GM19193 (cell line): Measurements from ENCODE around the gene CD96.

Experiments
- POLR2A ChIP-seq: IDR thresholded peaks from 4 replicates; pipeline ENCODE4 v1.6.1; 2011; ENCODE audit not compliant: insufficient read depth, insufficient read length; ENCODE audit errors: extremely low read depth

Gene CD96

DNA sequence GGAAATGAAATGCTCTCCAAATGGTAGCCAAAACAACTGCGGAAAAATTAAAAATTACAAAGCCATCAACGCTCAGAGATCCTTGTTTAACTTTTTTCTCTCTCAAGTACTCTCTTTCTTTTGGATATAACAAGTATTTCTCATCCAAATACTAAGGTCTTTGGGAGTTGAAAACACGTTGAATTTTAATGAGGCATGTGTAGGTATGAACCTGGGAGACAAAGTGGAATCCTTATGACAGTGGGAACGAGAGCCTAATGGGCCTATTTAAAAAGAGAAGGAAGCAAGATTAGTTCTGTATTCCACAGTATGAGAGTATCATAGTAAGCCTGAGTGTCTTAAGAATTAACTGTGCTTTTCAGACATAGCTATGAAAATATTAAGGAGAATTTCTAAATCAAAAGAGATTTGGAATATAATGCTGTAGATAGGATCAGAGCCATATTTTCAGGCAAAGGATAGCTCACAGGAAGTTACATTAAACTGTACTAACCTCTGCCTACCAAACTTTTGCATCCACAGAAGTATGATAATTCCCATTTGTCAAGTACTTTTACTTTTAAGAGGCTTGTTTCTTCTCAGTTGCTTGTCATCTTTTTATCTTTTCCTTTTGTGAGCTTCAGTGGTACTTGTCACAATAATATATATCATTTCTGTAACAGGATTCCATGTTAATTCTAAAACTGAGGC is 759 bp downstream of the CD96 start:
- TF ChIP-seq POLR2A = no peak

DNA sequence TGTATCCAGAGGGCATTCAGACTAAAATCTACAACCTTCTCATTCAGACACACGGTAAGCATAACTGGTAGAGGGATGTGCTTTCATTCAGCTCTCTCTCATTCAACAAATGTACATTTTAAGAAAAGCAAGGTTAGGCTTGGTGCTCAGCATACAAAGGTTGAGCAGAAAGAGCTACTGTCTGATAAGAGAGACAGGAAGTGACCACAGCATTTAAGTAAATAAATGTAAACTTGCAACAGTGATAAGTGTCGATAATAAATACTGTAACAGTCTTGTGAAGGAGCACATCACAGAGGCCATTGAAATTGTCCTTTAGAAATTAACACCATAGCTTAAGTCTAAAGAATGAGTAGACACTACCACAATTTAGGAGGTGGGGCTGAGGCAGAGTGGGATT is 3.4 kb downstream of the CD96 start:
- TF ChIP-seq POLR2A = no peak

GRCh38 chr3:111547631-111548030 is 5.6 kb downstream of the CD96 start:
- no peak for TF ChIP-seq POLR2A

- TF ChIP-seq POLR2A = no peak
Observed at GRCh38 chr3:111548092-111548491, 6.1 kb downstream of the CD96 start.

DNA sequence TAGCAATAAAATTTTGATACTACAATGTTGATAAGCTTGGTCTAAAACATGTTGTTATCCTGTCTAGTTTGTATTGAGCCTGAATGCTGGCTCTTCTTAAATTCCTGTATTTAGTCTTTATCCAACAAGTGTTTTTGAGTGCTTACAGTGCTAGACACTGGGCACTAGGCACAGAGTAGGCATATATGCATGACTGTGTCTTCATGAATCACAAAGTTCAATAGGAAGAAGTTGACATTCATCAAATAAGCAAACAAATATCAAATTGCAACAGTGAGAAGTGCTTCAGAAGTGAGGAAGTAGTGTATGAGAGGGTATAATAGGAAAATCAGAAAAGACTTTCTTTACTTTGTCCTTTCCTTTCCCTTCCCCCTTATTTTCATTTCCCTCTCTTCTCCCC is 6.8 kb downstream of the CD96 start:
- no peak for TF ChIP-seq POLR2A

- TF ChIP-seq POLR2A = no peak
Observed at GRCh38 chr3:111566844-111567243, 24.8 kb downstream of the CD96 start.

GRCh38 chr3:111568355-111568754 is 26.4 kb downstream of the CD96 start:
- TF ChIP-seq POLR2A = no peak

DNA sequence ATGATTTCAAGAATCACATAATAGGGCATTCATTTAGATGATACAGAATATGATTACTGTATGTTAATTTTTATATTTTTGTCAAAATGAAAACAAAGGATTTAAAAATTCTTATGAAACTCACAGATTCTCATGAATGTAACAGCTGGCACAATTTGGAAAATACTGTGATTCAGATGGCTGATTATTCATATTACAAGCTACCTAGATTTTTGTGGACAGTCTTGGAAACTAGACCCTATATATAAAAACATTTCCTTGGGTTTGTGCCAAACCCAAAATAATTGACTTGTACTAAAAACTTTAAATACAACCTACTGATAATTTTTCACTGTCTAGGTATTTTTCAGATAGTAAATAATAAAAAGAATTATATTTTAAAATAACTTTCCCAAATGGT is 26.9 kb downstream of the CD96 start:
- TF ChIP-seq POLR2A = no peak

DNA sequence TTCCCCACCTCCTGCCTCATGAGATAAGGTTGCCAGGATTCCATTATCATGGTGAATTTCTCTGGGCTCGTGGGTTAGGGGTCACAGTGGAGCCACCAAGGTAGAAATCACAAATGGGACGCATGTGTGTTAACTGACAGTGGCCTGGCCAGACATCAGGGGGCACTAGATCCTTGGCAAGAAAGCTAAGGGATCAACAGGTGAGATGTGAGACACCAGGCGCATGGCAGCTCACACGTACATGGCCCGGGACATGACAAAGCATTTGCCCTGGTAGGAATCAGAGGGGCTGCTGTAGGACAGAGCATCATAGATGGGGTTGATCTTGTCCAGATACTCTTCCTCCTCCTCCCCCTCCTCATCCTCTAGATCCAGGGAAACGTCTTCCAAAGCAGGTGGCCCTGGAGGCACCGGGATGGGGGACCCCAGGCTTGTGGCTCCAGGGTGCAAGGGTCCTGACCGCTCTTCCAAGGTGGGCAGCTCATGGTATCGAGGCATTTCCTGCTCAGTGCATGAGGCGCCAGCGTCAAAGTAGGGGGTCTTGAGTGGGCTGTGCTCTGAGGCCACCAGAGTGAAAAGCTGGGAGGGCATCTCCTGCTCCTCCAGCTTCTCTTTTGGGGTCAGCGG is 28.5 kb downstream of the CD96 start:
- no peak for TF ChIP-seq POLR2A

DNA sequence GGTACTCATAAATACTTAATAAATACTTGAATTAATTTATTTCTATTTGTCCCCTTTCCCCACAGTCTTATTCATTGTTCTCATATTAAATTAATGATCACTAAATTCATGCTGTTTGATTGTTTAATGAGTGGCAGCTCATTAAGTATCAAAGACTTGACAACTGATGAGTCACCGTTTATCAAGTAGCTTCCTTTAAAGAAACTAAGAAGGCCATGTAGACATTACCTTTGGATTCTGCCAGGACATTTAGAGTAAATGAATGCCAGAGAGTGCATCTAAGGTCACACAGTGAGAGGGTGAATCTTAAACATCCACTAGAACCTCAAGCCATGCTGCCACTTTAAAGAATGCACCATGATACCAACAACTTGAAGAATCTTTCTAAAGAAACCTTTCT is 29.3 kb downstream of the CD96 start:
- TF ChIP-seq POLR2A = no peak

DNA sequence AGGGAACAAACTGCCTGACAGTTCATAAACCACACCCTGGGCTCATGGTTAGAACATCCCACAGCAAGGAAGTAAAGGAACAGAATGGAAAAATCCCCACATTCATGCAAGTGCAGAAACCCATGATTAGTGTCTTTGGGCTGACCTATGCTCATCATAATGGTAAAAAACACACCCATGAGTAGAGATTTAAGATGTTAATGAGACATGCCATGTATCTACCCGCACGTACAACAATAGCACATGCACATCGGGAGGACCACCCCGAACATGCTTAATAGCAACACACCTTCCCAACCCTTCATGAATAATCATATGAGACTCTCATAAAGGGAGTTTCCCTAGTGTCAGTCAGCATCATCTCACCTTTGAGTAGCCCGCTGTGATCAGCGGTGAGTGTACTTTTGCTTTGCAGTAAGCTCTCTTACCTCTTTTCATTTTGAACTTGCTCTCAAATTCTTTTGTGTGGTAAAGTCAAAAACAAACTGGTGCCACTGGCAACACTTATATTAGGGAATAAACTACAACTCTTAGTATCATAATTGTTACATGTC is 30.0 kb downstream of the CD96 start:
- no peak for TF ChIP-seq POLR2A

DNA sequence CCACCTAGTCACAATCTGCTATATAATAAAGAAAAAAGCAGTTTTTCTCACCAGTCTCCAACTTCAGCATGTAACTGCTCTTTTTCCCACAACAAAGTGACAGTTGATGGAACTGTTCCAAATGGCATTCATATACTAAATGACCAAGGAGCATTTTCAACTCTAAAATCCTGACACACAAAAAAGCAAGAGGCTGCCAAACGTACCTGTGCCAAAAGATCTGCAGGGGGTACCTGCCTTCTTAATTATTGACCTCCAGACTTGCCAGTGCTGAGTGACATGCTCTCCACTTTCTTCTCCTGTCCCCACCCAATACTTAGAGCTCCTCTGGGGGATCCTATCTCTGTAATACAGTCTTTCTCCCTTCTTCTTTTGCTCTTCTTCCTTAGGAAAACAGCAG is 35.1 kb downstream of the CD96 start:
- no peak for TF ChIP-seq POLR2A

- no peak for TF ChIP-seq POLR2A
Observed at GRCh38 chr3:111577798-111578685, 36.0 kb downstream of the CD96 start.

GRCh38 chr3:111578867-111579266 is 36.9 kb downstream of the CD96 start:
- no peak for TF ChIP-seq POLR2A

- no peak for TF ChIP-seq POLR2A
Observed at GRCh38 chr3:111579495-111579894, 37.5 kb downstream of the CD96 start.
